ENCODE results near the gene BACH2.
"Not testable (repeated sequence)": the region's sequence is repeated elsewhere in the genome, so short reads cannot be mapped to it uniquely, and the experiment has no call there.

Gene BACH2

GRCh38 chr6:90301816-90302215, 5.2 kb upstream of the BACH2 start:
- no peak for DNase-seq

- peak in 1 of 2 experiments; percentile 20 for DNase-seq
Observed at GRCh38 chr6:90298459-90299053, 1.9 kb upstream of the BACH2 start.

GRCh38 chr6:90297867-90298381, 1.3 kb upstream of the BACH2 start:
- DNase-seq: no peak

GRCh38 chr6:90297115-90297866, 648 bp upstream of the BACH2 start:
- DNase-seq: no peak

- peak; percentile 7 to 48 for DNase-seq
Observed at GRCh38 chr6:90295854-90296340, 746 bp downstream of the BACH2 start.

- DNase-seq: peak in 1 of 2 experiments; percentile 47
Observed at GRCh38 chr6:90294989-90295853, 1.4 kb downstream of the BACH2 start.

- peak in 1 of 2 experiments; percentile 8 for DNase-seq
Observed at GRCh38 chr6:90294614-90294988, 2.0 kb downstream of the BACH2 start.

GRCh38 chr6:90294008-90294511, 2.6 kb downstream of the BACH2 start:
- no peak for DNase-seq

GRCh38 chr6:90293319-90293953, 3.2 kb downstream of the BACH2 start:
- peak; percentile 91 to 95 for DNase-seq

- DNase-seq: no peak
Observed at GRCh38 chr6:90291565-90291964, 5.1 kb downstream of the BACH2 start.

GRCh38 chr6:90290811-90291420, 5.7 kb downstream of the BACH2 start:
- DNase-seq: no peak

- no peak for DNase-seq
Observed at GRCh38 chr6:90289902-90290301, 6.7 kb downstream of the BACH2 start.

- no peak for DNase-seq
Observed at GRCh38 chr6:90288404-90288803, 8.2 kb downstream of the BACH2 start.

GRCh38 chr6:90286884-90287488, 9.7 kb downstream of the BACH2 start:
- peak; percentile 17 to 56 for DNase-seq

- DNase-seq: no peak
Observed at GRCh38 chr6:90285611-90286381, 10.8 kb downstream of the BACH2 start.

GRCh38 chr6:90285042-90285481, 11.6 kb downstream of the BACH2 start:
- DNase-seq: no peak

- DNase-seq: no peak
Observed at GRCh38 chr6:90284236-90285041, 12.2 kb downstream of the BACH2 start.

GRCh38 chr6:90282265-90282664, 14.4 kb downstream of the BACH2 start:
- DNase-seq: not testable (repeated sequence)

GRCh38 chr6:90278129-90278528, 18.5 kb downstream of the BACH2 start:
- DNase-seq: no peak
